HCT116 (cell line): ENCODE results near the gene SPSB3. TPM values are rescaled to one million over a fixed set of nuclear protein-coding genes. Genes with fewer than 3 reads are reported as not detected.

Source experiments
- ATAC-seq: fragments of 200-7000 bp; cut with Tn5 transposase; 2 replicates; pipeline ENCODE4 v1.9.1; 2020; ENCODE audit warnings: mild to moderate bottlenecking, moderate library complexity
- BruUV-seq: library from RNA; stranded (reverse); fragments of 400-500 nt; replicated peaks from 2 replicates; lab custom pipeline; 2021; lab: Mats Ljungman, UMichigan
- CTCF ChIA-PET: fragments of 300-600 bp; sonication (Branson Sonifier 250); formaldehyde crosslinking; loops from one replicate; lab custom pipeline; 2021; ENCODE audit warnings: antibody characterized with exemption; lab: Charles Lee
- POLR2A ChIA-PET: fragments of 300-600, 350-600 bp; sonication (Branson Sonifier 250); formaldehyde crosslinking; loops from one replicate; lab custom pipeline; 2021; ENCODE audit warnings: antibody characterized with exemption; lab: Charles Lee
- RAD21 ChIA-PET, 2 experiments: fragments of 300-600 bp; sonication (Branson Sonifier 250); formaldehyde crosslinking; loops; one replicate each; lab custom pipeline; 2023; ENCODE audit warnings: low total read pairs in 2 of 2; ENCODE audit not compliant: uncharacterized antibody in 2 of 2, unreplicated experiment in 2 of 2, low non-redundant PET in 1 of 2; lab: Charles Lee
- DNase-seq: peaks from one replicate; pipeline ENCODE4 v3.0.0-alpha.2; 2010; ENCODE audit warnings: low read depth, low spot score
- H2AFZ ChIP-seq: fragments of 200-600 bp; shearing (Covaris generic), sonication (generic); 2 replicates; pipeline ENCODE4 v1.6.1; 2017; ENCODE audit warnings: low read depth, mixed run types, mixed read lengths, antibody characterized with exemption, low read length; ENCODE audit not compliant: poor library complexity, severe bottlenecking
- H3K27ac ChIP-seq: 2 replicates; pipeline ENCODE4 v1.5.1; 2012; ENCODE audit warnings: low read depth, low read length
- H3K27me3 ChIP-seq: fragments of 200-600 bp; sonication (generic); 2 replicates; pipeline ENCODE4 v1.6.1; 2016; ENCODE audit warnings: mixed run types, low read length, mixed read lengths; ENCODE audit not compliant: insufficient read depth
- H3K36me3 ChIP-seq, 2 experiments: fragments of 200-500 bp in 1 of 2; fragments of 200-600 bp in 1 of 2; sonication (Bioruptor generic) in 1 of 2; sonication (generic) in 1 of 2; 2 replicates each; pipeline versions ENCODE4 v1.5.1 to v1.6.1; 2014 to 2016; ENCODE audit warnings: low read length in 2 of 2, inconsistent platforms in 1 of 2, mixed read lengths in 1 of 2, mixed run types in 1 of 2; ENCODE audit not compliant: insufficient read depth in 2 of 2, control insufficient read depth in 1 of 2
- H3K4me1 ChIP-seq, 2 experiments: fragments of 200-600 bp in 1 of 2; sonication (generic) in 1 of 2; 2 replicates each; pipeline versions ENCODE4 v1.5.1 to v1.6.1; 2012 to 2017; ENCODE audit warnings: low read length in 2 of 2, inconsistent platforms in 1 of 2, mild to moderate bottlenecking in 1 of 2, mixed read lengths in 1 of 2, mixed run types in 1 of 2, moderate library complexity in 1 of 2; ENCODE audit not compliant: insufficient read depth in 2 of 2, control insufficient read depth in 1 of 2
- H3K4me2 ChIP-seq: fragments of 200-600 bp; sonication (generic); 2 replicates; pipeline ENCODE4 v1.6.1; 2017; ENCODE audit warnings: mixed run types, low read length, mixed read lengths
- H3K4me3 ChIP-seq, 2 experiments: fragments of 200-600 bp in 1 of 2; sonication (generic) in 1 of 2; replicated peaks in 1 of 2; 2 replicates each; pipeline ENCODE4 v1.5.1; 2011 to 2016; ENCODE audit warnings: low read length in 2 of 2, control low read depth in 1 of 2, low read depth in 1 of 2, mild to moderate bottlenecking in 1 of 2, mixed read lengths in 1 of 2, mixed run types in 1 of 2
- H3K79me2 ChIP-seq: fragments of 200-600 bp; sonication (generic); 2 replicates; pipeline ENCODE4 v1.6.1; 2017; ENCODE audit warnings: mild to moderate bottlenecking, mixed run types, low read length, moderate library complexity, mixed read lengths; ENCODE audit not compliant: insufficient read depth
- H3K9ac ChIP-seq: fragments of 200-600 bp; sonication (generic); 2 replicates; pipeline ENCODE4 v1.6.1; 2016; ENCODE audit warnings: low read length, mixed read lengths
- H3K9me2 ChIP-seq: fragments of 200-600 bp; sonication (generic), shearing (Covaris generic); 2 replicates; pipeline ENCODE4 v1.6.1; 2017; ENCODE audit warnings: mixed run types, mild to moderate bottlenecking, moderate library complexity; ENCODE audit not compliant: insufficient read depth
- H3K9me3 ChIP-seq, 2 experiments: fragments of 200-500 bp in 1 of 2; fragments of 200-600 bp in 1 of 2; sonication (Bioruptor generic) in 1 of 2; sonication (generic) in 1 of 2; 2 replicates each; pipeline ENCODE4 v1.6.1; 2014 to 2017; ENCODE audit warnings: low read length in 2 of 2, mixed read lengths in 2 of 2, inconsistent platforms in 1 of 2, low read depth in 1 of 2, mild to moderate bottlenecking in 1 of 2, mixed run types in 1 of 2, moderate library complexity in 1 of 2; ENCODE audit not compliant: control insufficient read depth in 1 of 2, insufficient read depth in 1 of 2
- H4K20me1 ChIP-seq: fragments of 200-600 bp; sonication (generic), shearing (Covaris generic); 2 replicates; pipeline ENCODE4 v1.6.1; 2017; ENCODE audit warnings: mixed run types, mild to moderate bottlenecking, moderate library complexity; ENCODE audit not compliant: insufficient read depth
- CEBPB ChIP-seq: IDR thresholded peaks from 2 replicates; pipeline ENCODE4 v1.6.1; 2012; ENCODE audit warnings: low read depth
- EGR1 ChIP-seq: IDR thresholded peaks from 2 replicates; pipeline ENCODE4 v1.6.1; 2012; ENCODE audit warnings: low read depth
- EZH2 ChIP-seq: fragments of 200-600 bp; sonication (generic); IDR thresholded peaks from 2 replicates; pipeline ENCODE4 v1.6.1; 2017; ENCODE audit warnings: antibody characterized with exemption, mixed run types
- EZH2phosphoT487 ChIP-seq: fragments of 200-600 bp; IDR thresholded peaks from 2 replicates; pipeline ENCODE4 v1.6.1; 2018; ENCODE audit warnings: antibody characterized with exemption, borderline replicate concordance
- FOSL1 ChIP-seq: IDR thresholded peaks from 2 replicates; pipeline ENCODE4 v1.6.1; 2012; ENCODE audit warnings: low read depth
- JUND ChIP-seq: IDR thresholded peaks from 2 replicates; pipeline ENCODE4 v1.6.1; 2012
- POLR2A ChIP-seq: IDR thresholded peaks from 2 replicates; pipeline ENCODE4 v1.7.0; 2011; ENCODE audit warnings: borderline replicate concordance; ENCODE audit not compliant: insufficient read depth, insufficient read length; ENCODE audit errors: extremely low read depth
- POLR2AphosphoS5 ChIP-seq: IDR thresholded peaks from 2 replicates; pipeline ENCODE4 v1.6.1; 2011; ENCODE audit warnings: mild to moderate bottlenecking, low read depth, low read length, moderate library complexity
- SIN3A ChIP-seq: IDR thresholded peaks from 2 replicates; pipeline ENCODE4 v1.6.1; 2012; ENCODE audit warnings: low read depth
- SP1 ChIP-seq: IDR thresholded peaks from 2 replicates; pipeline ENCODE4 v1.6.1; 2012; ENCODE audit warnings: low read depth
- SRF ChIP-seq: IDR thresholded peaks from 2 replicates; pipeline ENCODE4 v1.6.1; 2012; ENCODE audit warnings: low read depth
- TCF7L2 ChIP-seq: IDR thresholded peaks from 2 replicates; pipeline ENCODE4 v1.7.0; 2011; ENCODE audit warnings: borderline replicate concordance, inconsistent platforms; ENCODE audit not compliant: insufficient read depth, insufficient read length; ENCODE audit errors: extremely low read depth
- YY1 ChIP-seq: IDR thresholded peaks from 2 replicates; pipeline ENCODE4 v1.6.1; 2011; ENCODE audit warnings: low read length, low read depth, moderate library complexity, mild to moderate bottlenecking; ENCODE audit not compliant: insufficient replicate concordance; ENCODE audit errors: extremely low read depth
- ZBTB33 ChIP-seq: IDR thresholded peaks from 2 replicates; pipeline ENCODE4 v1.6.1; 2011; ENCODE audit warnings: mild to moderate bottlenecking, low read length, moderate library complexity; ENCODE audit not compliant: insufficient replicate concordance; ENCODE audit errors: extremely low read depth
- ZFX ChIP-seq: fragments of 450-650 bp; IDR thresholded peaks from 2 replicates; pipeline ENCODE4 v1.6.1; 2017
- ZNF274 ChIP-seq: fragments of 200-500 bp; sonication (Bioruptor generic); IDR thresholded peaks from 2 replicates; pipeline ENCODE4 v1.6.1; 2014; ENCODE audit warnings: mild to moderate bottlenecking, low read depth, low read length, inconsistent platforms
- intact Hi-C: fragments of 100-400 bp; cut with micrococcal nuclease; formaldehyde crosslinking; loops from 2 replicates; pipeline ENCODE4 v1.10.0; 2022
- total RNA-seq: library from RNA; stranded (reverse); gene quantifications from one replicate; pipeline ENCODE4 v1.2.1, GENCODE V29; 2021; ENCODE audit not compliant: unreplicated experiment
- TF ChIP-seq, protein P1 (sequence below): IDR thresholded peaks from 2 replicates; pipeline ENCODE4 v1.6.1; 2012; ENCODE audit warnings: low read depth
- TF ChIP-seq, protein P2 (sequence below): IDR thresholded peaks from 2 replicates; pipeline ENCODE4 v1.6.1; 2012
- TF ChIP-seq, protein P3 (sequence below): IDR thresholded peaks from 2 replicates; pipeline ENCODE4 v1.6.1; 2012
- TF ChIP-seq, protein P4 (sequence below), 3 experiments: fragments of 200-600 bp in 1 of 3; sonication (generic) in 1 of 3; IDR thresholded peaks in 2 of 3; conservative IDR thresholded peaks in 1 of 3; 2 replicates each; pipeline ENCODE4 v1.5.1; 2012 to 2017; ENCODE audit warnings: low read depth in 2 of 3, low read length in 2 of 3, antibody characterized with exemption in 1 of 3, borderline replicate concordance in 1 of 3, control low read depth in 1 of 3, mild to moderate bottlenecking in 1 of 3, mixed read lengths in 1 of 3, mixed run types in 1 of 3, moderate library complexity in 1 of 3; ENCODE audit not compliant: insufficient read depth in 1 of 3

The SPSB3 gene
- total RNA-seq, 1 experiment from 2014 or later: 31.6 TPM

DNA sequence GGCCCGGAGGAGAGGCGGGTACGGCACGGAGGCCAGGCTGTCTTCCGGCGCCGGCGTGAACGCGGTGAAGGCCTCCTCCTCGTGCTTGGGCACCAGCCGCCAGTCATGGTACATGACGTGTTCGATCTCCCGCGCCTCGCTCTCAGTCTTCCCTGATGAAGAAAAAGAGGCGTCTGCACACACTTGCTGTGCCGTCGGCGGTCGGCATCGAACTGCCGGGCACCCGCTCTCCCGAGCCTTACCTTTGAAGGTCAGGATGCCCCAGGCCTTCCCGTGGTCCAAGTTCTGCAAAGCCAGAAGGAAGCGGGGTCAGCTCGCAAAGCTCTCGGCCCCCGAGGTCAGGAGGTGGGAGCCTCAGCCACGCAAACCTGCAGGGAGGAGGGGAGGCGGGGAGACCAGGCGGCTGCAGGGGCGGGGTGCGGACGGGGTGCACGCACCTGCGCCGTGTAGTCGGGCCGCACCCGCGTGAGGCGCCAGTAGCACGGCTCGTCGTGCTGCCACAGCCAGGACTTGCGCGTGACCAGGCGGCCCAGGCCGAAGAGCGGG is 9.9 kb downstream of the SPSB3 start, which contains the start of gene EME2:
Gene EME2 (plus strand): TSS at position 449 of the 546 bp plus-strand sequence. CDS start 418 bp downstream, outside the sequence.
- H2AFZ ChIP-seq: no peak within 1 kb of the TSS
- H3K4me1 ChIP-seq: peaks cover 14 to 29% of the 10 kb centered on the region in 2 experiments
- no peaks in the 10 kb centered on the region for H3K9me2 ChIP-seq
- peak within 1 kb of the TSS; percentile 95 for H3K27ac ChIP-seq
- CTCF ChIA-PET: interaction anchor here (0.7 to 1.9 kb wide), 4 partner anchors 10 to 94 kb away, joined by 3 to 13 read pairs (median 4); partner anchors contain the start of genes FAHD1, HAGH, JPT2 and MAPK8IP3
- no TSS peak for BruUV-seq
- intact Hi-C loops: no loop called here
- H3K9me3 ChIP-seq: no peaks in the 10 kb centered on the region
- peak within 1 kb of the TSS; percentile 100 for H3K4me2 ChIP-seq
- H3K36me3 ChIP-seq: peaks cover 0 to 8% of the 10 kb centered on the region in 2 experiments; a peak in 2 of 4 replicates
- H3K4me3 ChIP-seq: peak within 1 kb of the TSS; percentile 88 to 97
- DNase-seq: no peak
- RAD21 ChIA-PET: no interaction called here
- H3K9ac ChIP-seq: peak within 1 kb of the TSS; percentile 93
- H4K20me1 ChIP-seq: peaks cover 5% of the 10 kb centered on the region; the same call in 1 of the 2 replicates
- peak; percentile 7 for ATAC-seq
- TF ChIP-seq, protein P1, sequence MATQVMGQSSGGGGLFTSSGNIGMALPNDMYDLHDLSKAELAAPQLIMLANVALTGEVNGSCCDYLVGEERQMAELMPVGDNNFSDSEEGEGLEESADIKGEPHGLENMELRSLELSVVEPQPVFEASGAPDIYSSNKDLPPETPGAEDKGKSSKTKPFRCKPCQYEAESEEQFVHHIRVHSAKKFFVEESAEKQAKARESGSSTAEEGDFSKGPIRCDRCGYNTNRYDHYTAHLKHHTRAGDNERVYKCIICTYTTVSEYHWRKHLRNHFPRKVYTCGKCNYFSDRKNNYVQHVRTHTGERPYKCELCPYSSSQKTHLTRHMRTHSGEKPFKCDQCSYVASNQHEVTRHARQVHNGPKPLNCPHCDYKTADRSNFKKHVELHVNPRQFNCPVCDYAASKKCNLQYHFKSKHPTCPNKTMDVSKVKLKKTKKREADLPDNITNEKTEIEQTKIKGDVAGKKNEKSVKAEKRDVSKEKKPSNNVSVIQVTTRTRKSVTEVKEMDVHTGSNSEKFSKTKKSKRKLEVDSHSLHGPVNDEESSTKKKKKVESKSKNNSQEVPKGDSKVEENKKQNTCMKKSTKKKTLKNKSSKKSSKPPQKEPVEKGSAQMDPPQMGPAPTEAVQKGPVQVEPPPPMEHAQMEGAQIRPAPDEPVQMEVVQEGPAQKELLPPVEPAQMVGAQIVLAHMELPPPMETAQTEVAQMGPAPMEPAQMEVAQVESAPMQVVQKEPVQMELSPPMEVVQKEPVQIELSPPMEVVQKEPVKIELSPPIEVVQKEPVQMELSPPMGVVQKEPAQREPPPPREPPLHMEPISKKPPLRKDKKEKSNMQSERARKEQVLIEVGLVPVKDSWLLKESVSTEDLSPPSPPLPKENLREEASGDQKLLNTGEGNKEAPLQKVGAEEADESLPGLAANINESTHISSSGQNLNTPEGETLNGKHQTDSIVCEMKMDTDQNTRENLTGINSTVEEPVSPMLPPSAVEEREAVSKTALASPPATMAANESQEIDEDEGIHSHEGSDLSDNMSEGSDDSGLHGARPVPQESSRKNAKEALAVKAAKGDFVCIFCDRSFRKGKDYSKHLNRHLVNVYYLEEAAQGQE: no peak
- TF ChIP-seq JUND (no peak), POLR2A (no peak), EGR1 (no peak), EZH2 (no peak), CEBPB (no peak), EZH2phosphoT487 (no peak), SP1 (no peak), YY1 (no peak), FOSL1 (no peak), ZNF274 (no peak), ZFX (no peak), SIN3A (no peak), ZBTB33 (no peak), POLR2AphosphoS5 (no peak), SRF (no peak), TCF7L2 (no peak)
- TF ChIP-seq, protein P2, sequence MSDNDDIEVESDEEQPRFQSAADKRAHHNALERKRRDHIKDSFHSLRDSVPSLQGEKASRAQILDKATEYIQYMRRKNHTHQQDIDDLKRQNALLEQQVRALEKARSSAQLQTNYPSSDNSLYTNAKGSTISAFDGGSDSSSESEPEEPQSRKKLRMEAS: no peak
- TF ChIP-seq, protein P3, sequence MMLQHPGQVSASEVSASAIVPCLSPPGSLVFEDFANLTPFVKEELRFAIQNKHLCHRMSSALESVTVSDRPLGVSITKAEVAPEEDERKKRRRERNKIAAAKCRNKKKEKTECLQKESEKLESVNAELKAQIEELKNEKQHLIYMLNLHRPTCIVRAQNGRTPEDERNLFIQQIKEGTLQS: no peak
- TF ChIP-seq, protein P4, sequence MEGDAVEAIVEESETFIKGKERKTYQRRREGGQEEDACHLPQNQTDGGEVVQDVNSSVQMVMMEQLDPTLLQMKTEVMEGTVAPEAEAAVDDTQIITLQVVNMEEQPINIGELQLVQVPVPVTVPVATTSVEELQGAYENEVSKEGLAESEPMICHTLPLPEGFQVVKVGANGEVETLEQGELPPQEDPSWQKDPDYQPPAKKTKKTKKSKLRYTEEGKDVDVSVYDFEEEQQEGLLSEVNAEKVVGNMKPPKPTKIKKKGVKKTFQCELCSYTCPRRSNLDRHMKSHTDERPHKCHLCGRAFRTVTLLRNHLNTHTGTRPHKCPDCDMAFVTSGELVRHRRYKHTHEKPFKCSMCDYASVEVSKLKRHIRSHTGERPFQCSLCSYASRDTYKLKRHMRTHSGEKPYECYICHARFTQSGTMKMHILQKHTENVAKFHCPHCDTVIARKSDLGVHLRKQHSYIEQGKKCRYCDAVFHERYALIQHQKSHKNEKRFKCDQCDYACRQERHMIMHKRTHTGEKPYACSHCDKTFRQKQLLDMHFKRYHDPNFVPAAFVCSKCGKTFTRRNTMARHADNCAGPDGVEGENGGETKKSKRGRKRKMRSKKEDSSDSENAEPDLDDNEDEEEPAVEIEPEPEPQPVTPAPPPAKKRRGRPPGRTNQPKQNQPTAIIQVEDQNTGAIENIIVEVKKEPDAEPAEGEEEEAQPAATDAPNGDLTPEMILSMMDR (IDR thresholded peaks at IDR 0.05 in 2 of 3, conservative IDR thresholded peaks at IDR 0.05 in 1 of 3; ENCODE audit: borderline replicate concordance in 1 of 3, insufficient read depth in 1 of 3, low read depth in 2 of 3, low read length in 2 of 3): no peak
- POLR2A ChIA-PET: interaction anchor here (3.5 kb wide), 1 partner anchor 10 kb away, joined by 23 read pairs; the partner anchor contains the start of genes NUBP2 and SPSB3
- H3K79me2 ChIP-seq: peaks cover 52% of the 10 kb centered on the region
- H3K27me3 ChIP-seq: no peaks in the 10 kb centered on the region
